ENCODE results near the gene LDB2. TPM values are rescaled to one million over a fixed set of nuclear protein-coding genes. Genes with fewer than 3 reads are reported as not detected.

The LDB2 gene
- total RNA-seq, 1 donor from 2014 or later: 4.9 TPM

DNA sequence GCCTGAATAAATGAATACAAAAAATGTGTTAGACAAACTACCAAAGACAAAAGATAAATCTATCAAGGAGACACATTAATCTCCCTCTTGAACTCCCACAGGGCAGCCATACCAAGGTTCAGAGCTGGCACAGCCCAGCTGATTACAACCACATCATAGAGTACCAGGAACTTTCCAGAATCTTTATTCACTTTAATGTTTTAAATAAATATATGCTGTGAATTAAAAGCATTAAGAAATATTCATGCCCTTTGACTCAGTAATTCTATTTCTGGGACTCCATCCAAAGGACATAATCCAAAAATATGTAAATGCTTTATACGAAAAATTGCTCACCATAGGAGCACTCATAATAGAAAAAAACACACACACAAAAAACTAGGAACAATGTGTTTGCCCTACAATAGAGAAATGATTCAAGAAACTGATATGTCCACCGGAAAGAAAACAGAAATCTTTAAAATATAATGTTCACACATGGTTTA, 126.0 kb downstream of the LDB2 start:
- TF ChIP-seq, protein P1, sequence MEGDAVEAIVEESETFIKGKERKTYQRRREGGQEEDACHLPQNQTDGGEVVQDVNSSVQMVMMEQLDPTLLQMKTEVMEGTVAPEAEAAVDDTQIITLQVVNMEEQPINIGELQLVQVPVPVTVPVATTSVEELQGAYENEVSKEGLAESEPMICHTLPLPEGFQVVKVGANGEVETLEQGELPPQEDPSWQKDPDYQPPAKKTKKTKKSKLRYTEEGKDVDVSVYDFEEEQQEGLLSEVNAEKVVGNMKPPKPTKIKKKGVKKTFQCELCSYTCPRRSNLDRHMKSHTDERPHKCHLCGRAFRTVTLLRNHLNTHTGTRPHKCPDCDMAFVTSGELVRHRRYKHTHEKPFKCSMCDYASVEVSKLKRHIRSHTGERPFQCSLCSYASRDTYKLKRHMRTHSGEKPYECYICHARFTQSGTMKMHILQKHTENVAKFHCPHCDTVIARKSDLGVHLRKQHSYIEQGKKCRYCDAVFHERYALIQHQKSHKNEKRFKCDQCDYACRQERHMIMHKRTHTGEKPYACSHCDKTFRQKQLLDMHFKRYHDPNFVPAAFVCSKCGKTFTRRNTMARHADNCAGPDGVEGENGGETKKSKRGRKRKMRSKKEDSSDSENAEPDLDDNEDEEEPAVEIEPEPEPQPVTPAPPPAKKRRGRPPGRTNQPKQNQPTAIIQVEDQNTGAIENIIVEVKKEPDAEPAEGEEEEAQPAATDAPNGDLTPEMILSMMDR (IDR thresholded peaks at IDR 0.05; ENCODE audit: insufficient read depth, low read depth, low read length): no peak
- no peak for TF ChIP-seq EZH2 (IDR thresholded peaks at IDR 0.05; ENCODE audit: insufficient read depth, low read length)
- H3K4me3 Mint-ChIP-seq (ENCODE audit: unreplicated experiment): no peak overlapping the region
- H3K36me3 Mint-ChIP-seq (ENCODE audit: low read depth, unreplicated experiment): peaks cover 2% of the 10 kb centered on the region

DNA sequence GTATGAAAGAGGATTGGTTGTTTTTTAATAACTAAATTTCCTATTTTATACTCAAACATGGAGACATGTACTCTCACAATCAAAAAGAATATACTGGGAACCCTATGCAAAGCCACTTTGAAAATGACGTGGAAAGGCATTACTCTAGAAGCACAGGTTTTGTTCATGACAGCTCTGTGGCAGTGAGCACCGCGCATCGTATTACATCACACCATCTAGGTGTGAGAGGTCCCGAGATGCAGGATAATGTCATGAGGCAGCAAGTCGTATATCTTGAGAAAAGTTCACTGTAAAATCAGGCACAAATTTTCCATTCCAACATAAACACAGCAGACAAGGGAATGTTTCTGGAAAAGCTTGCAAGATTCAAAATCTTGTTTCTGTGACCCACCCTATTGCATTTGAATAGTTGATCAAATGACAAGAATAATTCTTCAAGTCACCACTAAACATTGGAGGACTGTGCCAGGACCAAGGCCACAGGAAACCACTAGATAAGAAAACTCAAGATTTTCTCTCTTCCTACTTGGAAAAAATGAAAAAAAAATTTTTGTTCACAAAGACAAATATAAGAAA, 127.6 kb downstream of the LDB2 start:
- Histone ChIP-seq H3K79me2 (ENCODE audit: insufficient read depth, low read length) (no peaks in the 10 kb centered on the region), H3K27ac (ENCODE audit: low read depth, low read length) (no peak overlapping the region), H3K4me3 (ENCODE audit: insufficient read depth, low read depth, low read length) (no peak overlapping the region), H4K20me1 (ENCODE audit: insufficient read depth, low read length) (no peaks in the 10 kb centered on the region), H3K4me1 (ENCODE audit: insufficient read depth, low read length) (no peaks in the 10 kb centered on the region), H3K4me2 (ENCODE audit: low read length) (no peak overlapping the region), H3K27me3 (ENCODE audit: insufficient read depth, low read length) (no peaks in the 10 kb centered on the region), H3K36me3 (ENCODE audit: insufficient read depth, low read length) (no peaks in the 10 kb centered on the region), H3K9me3 (ENCODE audit: insufficient read depth, low read depth, low read length) (no peaks in the 10 kb centered on the region), H3K9ac (ENCODE audit: low read length) (no peak overlapping the region), H2AFZ (ENCODE audit: low read depth, low read length) (no peak overlapping the region)
- Mint-ChIP-seq H3K36me3 (ENCODE audit: low read depth, unreplicated experiment) (peaks cover 2% of the 10 kb centered on the region), H3K9me3 (ENCODE audit: unreplicated experiment) (no peaks in the 10 kb centered on the region), H3K27me3 (ENCODE audit: low read depth, unreplicated experiment) (no peaks in the 10 kb centered on the region), H3K27ac (ENCODE audit: unreplicated experiment) (no peak overlapping the region), H3K4me1 (ENCODE audit: low read depth, unreplicated experiment) (peaks cover 2% of the 10 kb centered on the region), H3K4me3 (ENCODE audit: unreplicated experiment) (no peak overlapping the region)
- DNase-seq (ENCODE audit: low read depth) (peak; percentile 57), FAIRE-seq (no peak)
- TF ChIP-seq, protein P1 (IDR thresholded peaks at IDR 0.05; ENCODE audit: insufficient read depth, low read depth, low read length): no peak
- no peak for TF ChIP-seq EZH2 (IDR thresholded peaks at IDR 0.05; ENCODE audit: insufficient read depth, low read length)

More for the DNA sequence above, 126.0 kb downstream of the LDB2 start:
- no peak overlapping the region for H3K27ac Mint-ChIP-seq (ENCODE audit: unreplicated experiment)
- FAIRE-seq (no peak), DNase-seq (ENCODE audit: low read depth) (no peak)
- no peak overlapping the region for H3K9ac ChIP-seq (ENCODE audit: low read length)
- no peaks in the 10 kb centered on the region for H3K79me2 ChIP-seq (ENCODE audit: insufficient read depth, low read length)
- H3K9me3 ChIP-seq (ENCODE audit: insufficient read depth, low read depth, low read length): no peaks in the 10 kb centered on the region
- no peaks in the 10 kb centered on the region for H3K27me3 Mint-ChIP-seq (ENCODE audit: low read depth, unreplicated experiment)
- H3K27me3 ChIP-seq (ENCODE audit: insufficient read depth, low read length): no peaks in the 10 kb centered on the region
- H3K27ac ChIP-seq (ENCODE audit: low read depth, low read length): no peak overlapping the region
- no peak overlapping the region for H2AFZ ChIP-seq (ENCODE audit: low read depth, low read length)
- no peaks in the 10 kb centered on the region for H4K20me1 ChIP-seq (ENCODE audit: insufficient read depth, low read length)
- no peaks in the 10 kb centered on the region for H3K4me1 ChIP-seq (ENCODE audit: insufficient read depth, low read length)
- H3K4me1 Mint-ChIP-seq (ENCODE audit: low read depth, unreplicated experiment): peaks cover 2% of the 10 kb centered on the region
- H3K4me3 ChIP-seq (ENCODE audit: insufficient read depth, low read depth, low read length): no peak overlapping the region
- no peaks in the 10 kb centered on the region for H3K9me3 Mint-ChIP-seq (ENCODE audit: unreplicated experiment)
- peak overlapping the region; percentile 8 for H3K4me2 ChIP-seq (ENCODE audit: low read length)
- no peaks in the 10 kb centered on the region for H3K36me3 ChIP-seq (ENCODE audit: insufficient read depth, low read length)

GRCh38 chr4:16767861-16768260, 130.6 kb downstream of the LDB2 start:
- H3K36me3 Mint-ChIP-seq (ENCODE audit: low read depth, unreplicated experiment): peaks cover 2% of the 10 kb centered on the region
- no peak for FAIRE-seq

More at GRCh38 chr4:16767861-16768260, 130.6 kb downstream of the LDB2 start:
- Mint-ChIP-seq H3K4me3 (ENCODE audit: unreplicated experiment) (no peak overlapping the region), H3K9me3 (ENCODE audit: unreplicated experiment) (no peaks in the 10 kb centered on the region), H3K27ac (ENCODE audit: unreplicated experiment) (no peak overlapping the region), H3K27me3 (ENCODE audit: low read depth, unreplicated experiment) (no peaks in the 10 kb centered on the region), H3K4me1 (ENCODE audit: low read depth, unreplicated experiment) (no peaks in the 10 kb centered on the region)
- Histone ChIP-seq H3K27me3 (ENCODE audit: insufficient read depth, low read length) (no peaks in the 10 kb centered on the region), H3K9me3 (ENCODE audit: insufficient read depth, low read depth, low read length) (no peaks in the 10 kb centered on the region), H3K4me2 (ENCODE audit: low read length) (no peak overlapping the region), H3K27ac (ENCODE audit: low read depth, low read length) (no peak overlapping the region), H2AFZ (ENCODE audit: low read depth, low read length) (no peak overlapping the region), H3K4me1 (ENCODE audit: insufficient read depth, low read length) (no peaks in the 10 kb centered on the region), H3K36me3 (ENCODE audit: insufficient read depth, low read length) (no peaks in the 10 kb centered on the region), H3K79me2 (ENCODE audit: insufficient read depth, low read length) (no peaks in the 10 kb centered on the region), H4K20me1 (ENCODE audit: insufficient read depth, low read length) (no peaks in the 10 kb centered on the region), H3K9ac (ENCODE audit: low read length) (no peak overlapping the region), H3K4me3 (ENCODE audit: insufficient read depth, low read depth, low read length) (no peak overlapping the region)
- TF ChIP-seq EZH2 (IDR thresholded peaks at IDR 0.05; ENCODE audit: insufficient read depth, low read length): no peak
- TF ChIP-seq, protein P1 (IDR thresholded peaks at IDR 0.05; ENCODE audit: insufficient read depth, low read depth, low read length): no peak
- no peak for DNase-seq (ENCODE audit: low read depth)

All from astrocyte (in vitro differentiated cells and primary cell).